ENCODE results near the gene SLC12A5.
"Not testable (repeated sequence)": the region's sequence is repeated elsewhere in the genome, so short reads cannot be mapped to it uniquely, and the experiment has no call there.

The SLC12A5 gene

GRCh38 chr20:46083101-46083500, 54.1 kb downstream of the SLC12A5 start:
- DNase-seq = no peak

GRCh38 chr20:46083531-46084061, 54.6 kb downstream of the SLC12A5 start:
- no peak for DNase-seq

- no peak for DNase-seq
Observed at GRCh38 chr20:46084805-46085178, 55.8 kb downstream of the SLC12A5 start.

DNA sequence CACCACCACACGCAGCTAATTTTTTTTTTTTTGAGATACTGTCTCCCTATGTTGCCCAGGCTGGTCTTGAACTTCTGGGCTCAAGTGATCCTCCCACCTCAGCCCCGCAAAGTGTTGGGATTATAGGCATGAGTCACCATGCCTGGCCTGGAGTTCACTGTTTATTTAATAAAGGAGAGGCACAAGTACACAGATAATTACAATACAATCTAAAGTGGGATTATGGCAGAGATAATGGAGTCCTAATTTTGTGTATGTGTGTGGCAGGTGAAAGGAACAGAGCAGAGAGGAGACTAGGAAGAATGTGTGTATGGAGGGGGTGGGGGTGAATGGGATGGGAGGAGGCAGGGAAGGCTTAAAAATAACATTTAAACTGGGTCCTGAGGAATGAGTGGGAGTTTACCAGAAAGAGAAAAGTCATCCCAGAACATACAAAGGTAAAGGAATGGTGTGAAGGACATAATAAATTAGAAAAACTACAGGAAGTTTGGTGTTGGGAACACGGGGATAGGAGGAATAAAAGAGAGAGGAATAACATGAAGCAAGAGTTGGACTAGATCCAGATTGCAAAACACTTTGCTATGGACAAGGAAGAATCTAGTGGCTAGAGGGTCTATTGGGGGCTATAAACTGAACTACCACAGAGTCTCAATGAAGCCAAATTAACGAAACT, 56.3 kb downstream of the SLC12A5 start:
- DNase-seq = no peak

DNA sequence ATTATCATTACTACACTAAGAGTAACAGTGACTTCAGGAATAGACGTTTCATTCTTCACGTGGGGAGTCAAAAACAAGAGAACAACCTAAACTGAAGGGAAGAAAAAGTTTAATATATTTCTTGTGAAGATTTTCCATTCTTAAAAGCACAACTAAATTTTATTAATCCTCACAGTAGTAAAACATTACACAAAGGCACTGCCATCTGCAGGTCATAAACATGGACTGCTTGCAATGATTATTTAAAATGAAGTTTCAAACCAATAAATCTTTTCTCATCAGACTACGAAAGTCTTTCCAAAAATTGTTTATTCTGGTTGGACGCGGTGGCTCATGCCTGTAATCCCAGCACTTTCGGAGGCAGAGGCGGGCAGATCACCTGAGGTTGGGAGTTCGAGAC, 58.1 kb downstream of the SLC12A5 start:
- no peak for DNase-seq

DNA sequence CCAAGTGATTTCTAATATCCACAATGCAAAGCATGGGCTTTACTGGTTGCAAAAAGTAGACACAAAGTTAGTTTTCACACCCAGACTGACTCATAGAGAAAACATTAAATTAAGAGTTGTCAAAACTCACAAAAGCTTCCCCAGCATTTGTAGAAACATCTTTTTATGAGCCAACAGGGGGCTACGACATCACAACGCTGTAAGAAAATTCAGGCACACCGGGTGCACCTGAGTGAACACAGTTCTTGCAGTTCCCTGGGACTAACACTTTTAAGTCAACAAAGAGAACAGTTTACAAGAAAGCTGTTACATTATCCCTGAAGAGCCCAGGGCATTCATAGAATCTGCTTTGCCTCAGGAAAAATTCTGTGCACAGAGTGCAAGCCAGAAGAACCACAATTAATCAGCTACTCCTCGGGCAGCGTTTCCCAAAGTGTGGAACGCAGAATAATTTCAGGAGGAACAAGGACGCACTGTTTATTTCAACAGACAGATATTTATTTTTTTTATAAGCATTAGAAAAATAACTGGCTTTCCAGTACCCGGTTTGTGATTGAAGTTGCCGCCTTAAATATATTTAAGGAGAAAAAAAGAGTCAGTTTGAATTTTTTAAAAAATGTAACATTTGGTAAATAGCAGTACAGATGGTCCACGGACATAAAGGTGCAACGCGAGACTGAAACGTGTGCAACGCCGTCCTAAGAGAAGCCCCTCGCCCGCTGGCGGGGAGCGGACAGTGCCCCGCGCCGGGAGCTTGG, 59.6 kb downstream of the SLC12A5 start:
- no peak for DNase-seq

DNA sequence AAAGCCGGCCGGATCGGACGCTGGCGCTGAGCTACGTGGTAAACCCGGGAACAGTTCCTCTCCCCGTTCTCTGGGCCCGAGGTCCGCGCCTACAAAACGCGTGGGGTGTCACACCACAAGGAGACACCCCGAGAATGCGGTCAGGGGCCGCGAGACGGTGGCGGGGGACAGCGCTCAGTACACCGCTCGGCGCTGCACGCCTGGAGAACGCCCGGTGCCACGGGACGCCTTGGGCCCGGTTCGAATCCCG, 60.1 kb downstream of the SLC12A5 start:
- DNase-seq = no peak

DNA sequence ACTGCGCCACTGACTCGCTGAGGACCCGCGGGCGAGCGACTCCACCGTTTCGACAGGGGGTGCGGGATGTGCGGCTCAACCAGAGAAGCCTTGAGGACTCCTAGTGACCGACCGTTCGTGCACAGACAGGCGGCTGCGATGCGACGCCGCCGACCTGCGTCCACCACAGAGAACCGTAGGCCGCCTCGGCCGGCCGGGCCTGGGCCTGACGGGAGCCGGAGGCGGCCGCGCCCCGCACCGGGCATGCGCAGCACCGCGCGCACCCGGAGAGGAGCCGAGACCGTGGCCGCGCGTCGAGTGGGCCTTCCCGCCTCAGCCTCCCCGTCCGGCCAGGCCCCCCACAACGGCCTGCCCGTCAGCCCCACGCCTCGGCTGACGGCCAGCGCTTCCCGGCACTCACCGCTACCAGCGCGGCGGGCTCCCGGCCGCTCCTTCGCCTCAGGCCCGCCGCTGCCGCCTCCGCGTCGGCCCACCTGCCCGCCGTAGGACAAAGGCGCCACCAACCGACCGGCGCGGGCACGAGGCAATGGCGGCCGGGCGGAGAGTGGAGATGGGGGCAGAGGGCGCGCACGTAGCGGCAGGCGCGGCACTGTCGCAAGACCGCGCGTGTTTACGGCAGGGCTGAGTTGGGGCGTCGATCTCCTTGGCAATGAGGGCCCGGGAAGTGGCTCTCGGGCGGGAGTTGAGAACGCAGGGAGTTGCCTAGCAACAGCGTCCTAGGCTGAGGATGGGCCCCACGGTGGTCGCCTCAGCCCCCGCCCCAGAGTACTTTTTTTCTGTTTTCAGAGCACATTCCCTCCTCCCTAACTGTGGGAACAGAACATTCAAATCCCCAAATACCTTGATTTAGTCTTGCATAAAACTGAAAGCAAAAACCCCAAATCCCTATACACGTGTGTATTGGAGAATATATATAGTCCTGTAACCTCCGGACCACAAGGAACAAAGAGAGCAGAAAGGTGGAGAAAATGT, 60.7 kb downstream of the SLC12A5 start, which contains the start of gene NCOA5:
NCOA5 (minus strand) TSS at position 546 of the 972 bp plus-strand sequence. CDS start 10,538 bp downstream, outside the sequence.
- peak; percentile 93 for DNase-seq

GRCh38 chr20:46091622-46092535, 62.9 kb downstream of the SLC12A5 start:
- not testable (repeated sequence) for DNase-seq

DNA sequence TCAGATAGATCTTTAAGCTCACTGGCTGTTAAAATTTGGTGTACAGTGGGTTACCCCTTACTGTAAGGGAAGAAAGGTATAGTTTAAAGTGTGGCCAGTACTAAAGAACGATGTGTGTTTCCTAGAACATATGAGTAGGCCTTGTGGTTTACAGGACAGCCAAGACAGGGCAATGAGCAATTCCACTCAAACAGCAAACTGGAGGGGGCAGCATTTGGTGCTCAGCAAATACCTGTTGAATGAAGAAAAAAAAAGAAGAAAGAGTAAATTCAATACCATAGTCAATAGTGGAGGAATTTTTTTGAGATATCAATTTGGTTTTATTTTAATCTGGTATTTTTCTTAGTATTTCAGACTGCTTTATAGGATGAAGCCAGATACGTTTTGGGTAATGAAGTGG, 64.5 kb downstream of the SLC12A5 start:
- DNase-seq = no peak

- DNase-seq = no peak
Observed at GRCh38 chr20:46099491-46100287, 70.7 kb downstream of the SLC12A5 start.

DNA sequence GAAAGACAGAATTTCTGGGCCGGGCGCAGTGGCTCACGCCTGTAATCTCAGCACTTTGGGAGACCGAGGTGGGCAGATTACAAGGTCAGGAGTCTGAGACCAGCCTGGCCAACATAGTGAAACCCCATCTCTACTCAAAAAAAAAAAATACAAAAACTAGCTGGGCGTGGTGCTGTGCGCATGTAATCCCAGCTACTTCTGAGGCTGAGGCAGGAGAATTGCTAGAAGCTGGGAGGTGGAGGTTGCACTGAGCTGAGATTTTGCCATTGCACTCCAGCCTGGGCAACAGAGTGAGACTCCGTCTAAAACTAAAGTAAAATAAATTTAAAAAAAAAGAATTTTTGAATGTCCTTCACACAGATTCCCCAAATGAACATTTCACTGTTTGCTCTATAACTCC, 71.4 kb downstream of the SLC12A5 start:
- not testable (repeated sequence) for DNase-seq

DNA sequence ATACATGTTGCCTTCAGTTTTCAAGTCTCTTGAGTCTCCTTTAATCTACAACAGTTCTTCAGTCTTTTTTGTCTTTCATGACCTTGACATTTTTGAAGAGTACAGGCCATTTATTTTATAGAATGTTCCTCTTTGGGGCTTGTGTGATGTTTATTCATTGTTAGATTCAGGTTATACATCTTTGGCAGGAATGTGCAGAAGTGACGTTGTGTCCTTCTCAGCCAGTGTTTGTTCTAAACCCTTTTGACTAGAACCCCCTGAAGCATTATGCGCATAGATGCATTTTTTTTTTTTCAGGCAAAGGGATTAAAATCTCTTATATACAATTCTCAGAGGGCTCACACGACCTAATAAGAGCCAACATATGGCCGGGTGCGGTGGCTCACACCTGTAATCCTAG, 72.0 kb downstream of the SLC12A5 start:
- no peak for DNase-seq

GRCh38 chr20:46101957-46102356, 72.9 kb downstream of the SLC12A5 start:
- no peak for DNase-seq

- no peak for DNase-seq
Observed at GRCh38 chr20:46102940-46103339, 73.9 kb downstream of the SLC12A5 start.

GRCh38 chr20:46104262-46104661, 75.2 kb downstream of the SLC12A5 start:
- DNase-seq = no peak

DNA sequence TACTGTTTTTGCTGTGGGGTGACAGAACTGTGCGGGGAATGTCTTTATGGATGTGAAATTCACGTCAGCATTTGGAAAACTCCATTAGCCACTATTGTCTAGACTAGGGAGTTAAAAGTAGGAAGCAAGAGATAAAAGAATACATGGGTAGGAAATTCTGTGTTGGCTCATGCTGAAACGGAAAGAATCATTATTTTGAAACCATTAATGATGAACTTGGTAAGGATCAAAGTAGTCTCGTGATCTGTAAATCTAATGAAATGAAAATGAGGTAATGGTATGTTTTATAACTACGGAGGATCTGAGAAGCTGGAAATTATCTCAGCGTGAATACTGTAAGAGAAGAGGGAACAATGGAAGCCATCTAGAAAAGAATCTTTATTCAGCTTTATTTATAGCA, 78.0 kb downstream of the SLC12A5 start:
- no peak for DNase-seq

GRCh38 chr20:46108435-46108841, 79.4 kb downstream of the SLC12A5 start:
- DNase-seq = no peak

DNA sequence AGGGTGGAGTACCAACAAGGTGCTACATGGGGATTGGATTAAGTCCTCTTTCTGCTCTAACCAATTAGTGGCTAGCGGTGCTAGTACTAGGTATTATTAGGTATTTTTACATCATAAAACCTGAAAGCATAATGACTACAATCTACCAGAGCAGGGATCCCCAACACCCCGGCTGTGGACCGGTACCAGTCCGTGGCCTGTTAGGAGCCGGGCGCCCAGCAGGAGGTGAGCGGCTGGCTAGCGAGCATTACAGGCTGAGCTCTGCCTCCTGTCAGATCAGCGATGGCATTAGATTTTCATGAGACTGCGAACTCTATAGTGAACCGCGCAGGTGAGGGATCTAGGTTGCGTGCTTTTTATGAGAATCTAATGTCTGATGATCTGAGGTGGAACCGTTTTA, 80.0 kb downstream of the SLC12A5 start:
- DNase-seq = no peak

All from central memory CD4-positive, alpha-beta T cell (primary cell).